AG09309 (cell line): ENCODE data around the gene LHFPL3.

Source experiments
- DNase-seq: peaks from one replicate; pipeline ENCODE4 v3.0.0-alpha.2; 2010; ENCODE audit warnings: low read depth
- H3K4me3 ChIP-seq: 2 replicates; pipeline ENCODE4 v1.5.1; 2011; ENCODE audit warnings: mild to moderate bottlenecking, low read depth, low read length, moderate library complexity; ENCODE audit not compliant: control insufficient read depth
- CTCF ChIP-seq: IDR thresholded peaks from 2 replicates; pipeline ENCODE4 v1.5.1; 2011; ENCODE audit warnings: mild to moderate bottlenecking, low read depth, low read length, inconsistent platforms; ENCODE audit not compliant: insufficient read depth, control insufficient read depth; ENCODE audit errors: missing control alignments

LHFPL3 gene

GRCh38 chr7:104843198-104843597 lies 514.8 kb downstream of the LHFPL3 start:
- no peak for DNase-seq
- no peak overlapping the region for H3K4me3 ChIP-seq
- no peak for TF ChIP-seq CTCF

GRCh38 chr7:104845557-104845956 lies 517.2 kb downstream of the LHFPL3 start:
- no peak overlapping the region for H3K4me3 ChIP-seq
- TF ChIP-seq CTCF = no peak
- DNase-seq = no peak

GRCh38 chr7:104846731-104847130 lies 518.3 kb downstream of the LHFPL3 start:
- DNase-seq = no peak
- no peak overlapping the region for H3K4me3 ChIP-seq
- no peak for TF ChIP-seq CTCF

- DNase-seq = no peak
- TF ChIP-seq CTCF = peak; percentile 85
These were observed 520.0 kb downstream of the LHFPL3 start for GRCh38 chr7:104848138-104848990.

GRCh38 chr7:104850374-104850773 lies 522.0 kb downstream of the LHFPL3 start:
- no peak overlapping the region for H3K4me3 ChIP-seq
- TF ChIP-seq CTCF = no peak
- DNase-seq = no peak

More at GRCh38 chr7:104848138-104848990, 520.0 kb downstream of the LHFPL3 start:
- H3K4me3 ChIP-seq = no peak overlapping the region

GRCh38 chr7:104851268-104851667 lies 522.9 kb downstream of the LHFPL3 start:
- no peak for DNase-seq
- no peak overlapping the region for H3K4me3 ChIP-seq
- TF ChIP-seq CTCF = no peak

GRCh38 chr7:104852386-104852785 lies 524.0 kb downstream of the LHFPL3 start:
- no peak overlapping the region for H3K4me3 ChIP-seq
- no peak for TF ChIP-seq CTCF
- DNase-seq = no peak
